ENCODE results near the gene CTPS1. TPM values are rescaled to one million over a fixed set of nuclear protein-coding genes. Genes with fewer than 3 reads are reported as not detected.

The CTPS1 gene
- polyA plus RNA-seq, 2 of the 4 experiments (the other 2 are of a cell fraction): 159 to 181 TPM

- Histone ChIP-seq H3K27ac (no peak overlapping the region; a peak in 1 of 6 replicates), H3K4me3 (no peak overlapping the region), H3K4me1 (peaks cover 6% of the 10 kb centered on the region; the same call in 1 of the 3 replicates), H3K4me2 (no peak overlapping the region), H3K9me3 (no peaks in the 10 kb centered on the region)
- no peak for FAIRE-seq
- DNase-seq (ENCODE audit: low read depth in 1 of 2, low spot score in 1 of 2): no peak
- TF ChIP-seq JUN (IDR thresholded peaks at IDR 0.05): no peak
- TF ChIP-seq HOXB5 (CRISPR knock-in tag; IDR thresholded peaks at IDR 0.05): no peak
- no peak for TF ChIP-seq ELK1 (IDR thresholded peaks at IDR 0.05; ENCODE audit: low read depth, low read length)
- TF ChIP-seq MAFK (IDR thresholded peaks at IDR 0.05; ENCODE audit: partially characterized antibody): no peak
- TF ChIP-seq ATOH8 (CRISPR knock-in tag; IDR thresholded peaks at IDR 0.05; ENCODE audit: low read depth): no peak
- TF ChIP-seq EHMT2 (IDR thresholded peaks at IDR 0.05; ENCODE audit: low read depth): no peak
- no peak for TF ChIP-seq NPAS2 (CRISPR knock-in tag; IDR thresholded peaks at IDR 0.05; ENCODE audit: borderline replicate concordance)
- no peak for TF ChIP-seq HDAC2 (IDR thresholded peaks at IDR 0.05)
- no peak for TF ChIP-seq RARB (CRISPR knock-in tag; IDR thresholded peaks at IDR 0.05)
- TF ChIP-seq TFCP2L1 (CRISPR knock-in tag; IDR thresholded peaks at IDR 0.05): no peak
- TF ChIP-seq CBX2 (IDR thresholded peaks at IDR 0.05; ENCODE audit: borderline replicate concordance, low read depth): no peak
- TF ChIP-seq MAZ (IDR thresholded peaks at IDR 0.05; ENCODE audit: borderline replicate concordance, low read depth, low read length): no peak
- TF ChIP-seq BCL3 (IDR thresholded peaks at IDR 0.05): no peak
- CTCF ChIA-PET: interaction anchor here (0.9 to 2.3 kb wide), 5 partner anchors 9 to 185 kb away, joined by 3 to 7 read pairs (median 3); partner anchors contain the start of gene CITED4
- no peak for ATAC-seq
- 81% methylated on average over 8 of the region's 8 CpGs for WGBS (ENCODE audit: missing lambda C conversion rate)
- POLR2A ChIA-PET: no interaction called here
Observed at GRCh38 chr1:40930174-40930964, 49.1 kb upstream of the CTPS1 start.

GRCh38 chr1:40931601-40932000 is 47.9 kb upstream of the CTPS1 start:
- WGBS (ENCODE audit: missing lambda C conversion rate): 92% methylated on average over 5 of the region's 5 CpGs
- ChIA-PET CTCF (interaction anchor here (1.1 to 2.3 kb wide), 4 partner anchors 8 to 69 kb away, joined by 3 to 7 read pairs (median 4); partner anchors contain the start of gene CITED4), POLR2A (no interaction called here)
- FAIRE-seq (no peak), DNase-seq (ENCODE audit: low read depth in 1 of 2, low spot score in 1 of 2) (no peak), ATAC-seq (no peak)
- Histone ChIP-seq H3K4me3 (no peak overlapping the region), H3K4me2 (no peak overlapping the region), H3K4me1 (peaks cover 9% of the 10 kb centered on the region; the same call in 1 of the 3 replicates), H3K9me3 (no peaks in the 10 kb centered on the region), H3K27ac (no peak overlapping the region)
- TF ChIP-seq CBX2 (IDR thresholded peaks at IDR 0.05; ENCODE audit: borderline replicate concordance, low read depth) (no peak), HDAC2 (IDR thresholded peaks at IDR 0.05) (no peak), E2F6 (IDR thresholded peaks at IDR 0.05; ENCODE audit: borderline replicate concordance, low read depth) (no peak), TP53 (CRISPR knock-in tag; IDR thresholded peaks at IDR 0.05) (no peak), ATOH8 (CRISPR knock-in tag; IDR thresholded peaks at IDR 0.05; ENCODE audit: low read depth) (no peak), ELK1 (IDR thresholded peaks at IDR 0.05; ENCODE audit: low read depth, low read length) (no peak), ZSCAN20 (CRISPR knock-in tag; IDR thresholded peaks at IDR 0.05) (no peak)

Data from A549 (cell line).